Epithelial cell of esophagus (primary cell): ENCODE data around the gene PLEKHS1.

Experiments
- DNase-seq: peaks from one replicate; pipeline ENCODE4 v3.0.0; 2010; ENCODE audit warnings: low read depth
- H3K4me3 ChIP-seq: 2 replicates; pipeline ENCODE4 v1.5.1; 2011; ENCODE audit warnings: mild to moderate bottlenecking, low read length, control low read depth
- TF ChIP-seq, protein P1 (sequence below): IDR thresholded peaks from 2 replicates; pipeline ENCODE4 v1.5.1; 2011; ENCODE audit warnings: low read depth, mild to moderate bottlenecking, low read length, control low read depth, inconsistent platforms; ENCODE audit not compliant: insufficient read depth; ENCODE audit errors: missing control alignments

Gene PLEKHS1

DNA sequence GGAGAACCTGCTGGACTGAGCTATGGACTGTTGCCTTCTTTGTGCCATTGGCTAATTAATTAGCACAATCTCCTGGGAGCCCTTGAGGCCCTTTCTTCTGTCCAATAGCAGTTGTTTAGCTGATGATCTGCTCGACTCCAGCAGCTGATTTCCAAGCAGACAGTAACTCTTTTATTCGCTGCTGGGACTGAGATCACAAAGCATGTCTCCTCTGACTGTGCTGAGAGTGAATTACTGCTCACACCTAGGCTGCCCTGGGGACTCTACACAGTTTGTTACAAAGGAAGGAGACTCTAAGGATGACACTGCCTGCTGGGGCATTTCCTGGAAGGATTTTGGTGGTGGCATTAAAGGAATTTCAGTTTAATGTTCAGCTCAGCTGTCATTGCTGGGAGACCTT lies 40.3 kb upstream of the PLEKHS1 start:
- TF ChIP-seq, protein P1, sequence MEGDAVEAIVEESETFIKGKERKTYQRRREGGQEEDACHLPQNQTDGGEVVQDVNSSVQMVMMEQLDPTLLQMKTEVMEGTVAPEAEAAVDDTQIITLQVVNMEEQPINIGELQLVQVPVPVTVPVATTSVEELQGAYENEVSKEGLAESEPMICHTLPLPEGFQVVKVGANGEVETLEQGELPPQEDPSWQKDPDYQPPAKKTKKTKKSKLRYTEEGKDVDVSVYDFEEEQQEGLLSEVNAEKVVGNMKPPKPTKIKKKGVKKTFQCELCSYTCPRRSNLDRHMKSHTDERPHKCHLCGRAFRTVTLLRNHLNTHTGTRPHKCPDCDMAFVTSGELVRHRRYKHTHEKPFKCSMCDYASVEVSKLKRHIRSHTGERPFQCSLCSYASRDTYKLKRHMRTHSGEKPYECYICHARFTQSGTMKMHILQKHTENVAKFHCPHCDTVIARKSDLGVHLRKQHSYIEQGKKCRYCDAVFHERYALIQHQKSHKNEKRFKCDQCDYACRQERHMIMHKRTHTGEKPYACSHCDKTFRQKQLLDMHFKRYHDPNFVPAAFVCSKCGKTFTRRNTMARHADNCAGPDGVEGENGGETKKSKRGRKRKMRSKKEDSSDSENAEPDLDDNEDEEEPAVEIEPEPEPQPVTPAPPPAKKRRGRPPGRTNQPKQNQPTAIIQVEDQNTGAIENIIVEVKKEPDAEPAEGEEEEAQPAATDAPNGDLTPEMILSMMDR: no peak
- H3K4me3 ChIP-seq: no peak overlapping the region
- no peak for DNase-seq

DNA sequence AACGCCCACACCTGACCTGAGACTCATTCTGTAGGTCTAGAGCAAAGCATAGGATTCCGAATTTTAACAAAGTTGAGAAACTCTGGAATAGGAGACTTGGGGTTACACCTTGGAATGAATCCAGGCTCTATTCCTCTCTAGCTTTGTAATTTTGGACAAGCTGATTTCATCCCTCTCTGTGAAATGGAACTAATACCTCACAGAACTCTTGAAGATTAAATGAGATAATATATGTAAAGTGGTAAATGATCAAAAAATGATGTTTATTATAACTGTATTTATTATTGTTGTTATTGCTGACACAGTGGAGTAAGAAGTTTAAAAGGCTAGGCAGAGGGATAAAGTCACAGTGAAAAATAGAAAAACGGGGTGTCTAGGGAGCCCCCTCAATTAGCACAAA lies 39.5 kb upstream of the PLEKHS1 start:
- TF ChIP-seq, protein P1: no peak
- H3K4me3 ChIP-seq: no peak overlapping the region
- no peak for DNase-seq

DNA sequence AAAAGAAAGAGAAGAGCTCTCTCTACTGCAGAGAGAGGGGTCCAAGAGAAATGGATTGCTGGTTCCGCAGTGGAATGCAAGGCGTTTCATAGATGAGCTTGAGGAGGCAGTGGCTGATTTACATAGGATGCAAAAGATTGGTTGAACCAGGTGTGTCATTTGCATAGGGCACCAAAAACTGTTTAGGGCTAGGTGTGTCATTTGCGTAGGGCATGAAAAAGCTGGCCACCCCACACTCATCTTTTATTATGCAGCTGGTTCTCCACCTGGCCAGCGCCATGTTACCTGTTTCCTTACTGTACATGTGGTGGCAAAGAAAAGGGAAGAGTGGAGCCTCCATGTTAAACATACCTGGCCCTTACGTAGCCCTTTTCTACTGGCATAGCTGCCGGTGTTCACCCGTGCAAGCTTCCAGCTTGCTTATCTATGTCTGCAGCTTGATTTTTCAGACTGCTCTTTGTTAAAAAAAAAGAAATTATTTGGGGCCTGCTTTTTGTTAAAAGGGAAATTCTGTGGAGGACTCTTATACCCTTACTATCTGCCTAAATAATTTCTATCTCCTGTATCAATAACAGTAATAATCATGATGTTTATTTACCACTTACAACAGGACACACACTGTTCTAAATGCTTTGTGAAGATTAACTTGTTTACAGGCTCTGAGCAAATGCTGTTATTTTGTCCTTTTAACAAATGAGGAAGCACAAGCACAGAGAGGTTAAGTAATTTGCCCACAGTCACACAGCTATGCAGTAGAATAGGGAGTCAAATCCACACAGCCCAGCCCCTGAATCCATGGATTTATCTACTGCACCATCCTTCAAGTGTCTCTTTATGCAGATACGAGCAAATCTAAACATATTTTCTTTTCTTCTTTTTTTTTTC lies 38.5 kb upstream of the PLEKHS1 start:
- DNase-seq: peak; percentile 19
- TF ChIP-seq, protein P1: no peak
- H3K4me3 ChIP-seq: no peak overlapping the region

DNA sequence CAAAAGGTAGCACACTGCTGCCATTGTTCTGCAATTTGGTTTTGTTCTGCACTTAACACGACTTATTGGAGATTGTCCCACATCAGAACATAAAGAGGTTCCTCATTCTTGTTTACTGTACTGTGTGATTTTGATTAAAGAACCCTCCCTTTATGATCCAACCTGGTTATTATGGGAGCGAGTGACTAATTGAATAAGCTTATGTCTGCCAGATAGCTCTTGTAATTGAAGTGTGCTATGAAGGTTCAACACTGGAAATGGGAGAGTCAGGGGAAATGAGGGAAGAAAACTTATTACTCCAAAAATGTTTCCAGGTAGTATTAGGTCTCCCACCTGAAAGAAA lies 37.9 kb upstream of the PLEKHS1 start:
- no peak for DNase-seq
- no peak overlapping the region for H3K4me3 ChIP-seq
- TF ChIP-seq, protein P1: no peak

DNA sequence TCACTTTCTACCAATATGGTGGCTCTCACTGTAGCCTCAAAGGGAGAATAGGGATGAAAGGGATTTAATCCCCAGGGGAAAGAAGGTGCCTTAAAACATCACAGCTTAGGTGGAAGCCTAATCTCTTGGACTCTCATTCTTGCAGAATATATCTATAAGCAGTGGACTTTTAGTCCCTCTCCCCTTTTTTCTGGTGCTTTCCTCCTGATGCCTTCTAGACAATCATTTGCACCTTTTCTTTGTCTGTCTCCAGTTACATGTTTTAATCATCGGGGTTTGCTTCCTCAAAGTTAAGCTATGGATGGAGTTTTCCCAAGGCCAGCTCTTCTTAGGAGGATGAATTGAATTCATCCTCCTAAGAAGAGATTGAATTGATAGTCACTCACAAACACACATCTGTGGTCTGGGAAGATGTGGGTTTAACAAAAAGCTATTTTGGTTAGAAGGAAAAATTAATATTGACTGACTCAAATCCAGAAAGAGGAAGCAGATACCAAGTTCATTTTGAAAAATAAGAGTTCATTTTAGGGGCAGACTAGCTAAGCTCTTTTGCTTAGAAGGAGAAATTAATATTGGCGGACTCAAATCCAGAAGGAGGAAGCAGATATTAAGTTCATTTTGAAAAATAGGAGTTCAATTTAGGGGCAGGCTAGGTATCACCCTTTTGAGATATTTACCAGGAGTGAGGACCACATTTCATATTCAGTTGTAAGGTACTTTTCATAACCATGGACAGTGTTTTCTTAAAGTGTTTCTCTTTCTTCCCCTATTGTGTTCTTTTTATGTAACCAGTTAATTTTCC lies 35.2 kb upstream of the PLEKHS1 start:
- no peak overlapping the region for H3K4me3 ChIP-seq
- TF ChIP-seq, protein P1: no peak
- DNase-seq: no peak

DNA sequence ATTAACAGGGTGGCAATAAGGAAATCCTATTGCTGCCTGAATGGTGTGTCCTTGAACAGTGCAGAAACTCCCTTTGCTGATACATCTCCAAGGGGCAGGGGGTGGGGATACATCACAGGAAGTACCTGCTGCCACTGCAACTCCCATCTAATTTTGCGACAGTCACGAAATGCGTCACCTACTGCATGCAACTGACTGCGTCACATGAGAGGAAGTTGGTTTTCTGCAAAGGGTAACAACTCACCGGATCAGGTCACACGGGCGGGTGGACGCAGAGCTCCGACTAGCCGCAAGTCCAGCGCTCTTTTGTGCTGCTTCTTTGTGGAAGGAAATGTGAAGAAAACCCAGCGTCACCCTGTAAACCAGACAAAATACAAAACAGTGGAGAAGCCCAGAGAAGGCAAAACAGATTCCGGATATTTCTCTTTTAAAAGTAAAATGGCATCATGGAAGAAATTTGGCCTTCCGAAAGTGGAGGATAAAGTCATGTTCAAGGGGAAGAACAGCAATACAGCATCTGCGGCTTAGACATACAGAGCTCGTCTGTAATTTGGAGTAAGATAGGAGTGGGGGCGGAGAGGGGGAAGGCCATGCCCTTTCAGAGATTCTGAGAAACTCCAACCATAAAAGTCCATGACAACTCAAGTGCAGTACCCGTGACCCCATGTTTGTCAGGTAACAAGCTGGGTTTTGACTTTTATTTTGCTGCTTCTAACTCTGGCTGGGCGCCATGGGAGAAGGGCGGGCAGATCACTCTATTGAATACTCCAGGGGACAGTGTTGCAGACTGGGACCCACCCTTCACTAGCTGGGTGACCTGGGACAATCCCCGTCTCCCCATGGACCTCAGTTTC lies 32.3 kb upstream of the PLEKHS1 start:
- TF ChIP-seq, protein P1: no peak
- no peak for DNase-seq

More for the DNA sequence above, 32.3 kb upstream of the PLEKHS1 start:
- H3K4me3 ChIP-seq: no peak overlapping the region
